HG03196 (cell line): ENCODE data around the gene GOLGA8H.
"Not testable (repeated sequence)": the region's sequence is repeated elsewhere in the genome, so short reads cannot be mapped to it uniquely, and the experiment has no call there.

Source experiments
- ATAC-seq: cut with Tn5 transposase; IDR thresholded peaks from one replicate; pipeline ENCODE4 v1.9.1; 2021; ENCODE audit not compliant: unreplicated experiment

The GOLGA8H gene

GRCh38 chr15:30603796-30604195 lies at the start of gene GOLGA8H:
Gene GOLGA8H (plus strand): TSS chr15:30604028. CDS start chr15:30604126, 98 bp downstream.
- ATAC-seq: not testable (repeated sequence)

GRCh38 chr15:30566949-30567348 lies 36.9 kb upstream of the GOLGA8H start:
- ATAC-seq: not testable (repeated sequence)

- ATAC-seq: not testable (repeated sequence)
Observed at GRCh38 chr15:30573012-30573491, 30.8 kb upstream of the GOLGA8H start.

- ATAC-seq: not testable (repeated sequence)
Observed at GRCh38 chr15:30579394-30579970, 24.3 kb upstream of the GOLGA8H start.

DNA sequence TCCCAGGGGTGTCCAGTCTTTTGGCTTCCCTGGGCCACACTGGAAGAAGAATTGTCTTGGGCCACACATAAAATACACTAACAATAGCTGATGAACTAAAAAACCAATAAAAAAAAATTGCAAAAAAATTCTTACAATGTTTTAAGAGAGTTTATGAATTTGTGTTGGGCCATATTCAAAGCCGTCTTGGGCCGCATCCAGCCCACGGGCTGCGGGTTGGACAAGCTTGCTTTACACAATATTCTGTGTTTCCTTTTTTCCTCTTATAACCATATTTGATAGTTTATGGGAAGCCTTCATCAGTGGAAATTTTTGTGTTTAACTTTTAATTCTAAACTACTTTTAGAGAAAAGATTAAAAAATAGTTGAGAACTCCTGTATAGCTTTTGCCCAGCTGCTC lies 23.1 kb upstream of the GOLGA8H start:
- not testable (repeated sequence) for ATAC-seq

DNA sequence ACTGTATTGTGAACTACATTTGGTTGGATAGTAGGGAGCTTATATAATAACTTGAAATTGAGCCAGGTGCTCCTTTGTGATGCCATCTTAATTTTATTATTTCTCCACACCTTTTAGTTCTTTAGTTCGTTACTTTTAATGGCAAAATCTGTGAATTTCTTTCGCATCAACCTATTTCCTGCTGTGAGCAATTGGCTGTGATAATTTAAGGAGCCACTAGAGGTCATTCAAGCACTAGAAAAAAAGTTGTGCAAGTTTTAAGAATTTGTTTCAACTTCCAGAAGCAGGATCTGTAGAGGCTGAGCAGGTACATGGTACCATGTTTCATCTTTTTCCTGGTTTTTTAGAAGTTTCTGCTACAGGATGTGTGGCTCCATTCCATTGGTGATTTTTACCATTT lies 4.9 kb upstream of the GOLGA8H start:
- not testable (repeated sequence) for ATAC-seq

- ATAC-seq: not testable (repeated sequence)
Observed at GRCh38 chr15:30612271-30612670, 8.4 kb downstream of the GOLGA8H start.

- not testable (repeated sequence) for ATAC-seq
Observed at GRCh38 chr15:30621342-30621741, 17.5 kb downstream of the GOLGA8H start.

DNA sequence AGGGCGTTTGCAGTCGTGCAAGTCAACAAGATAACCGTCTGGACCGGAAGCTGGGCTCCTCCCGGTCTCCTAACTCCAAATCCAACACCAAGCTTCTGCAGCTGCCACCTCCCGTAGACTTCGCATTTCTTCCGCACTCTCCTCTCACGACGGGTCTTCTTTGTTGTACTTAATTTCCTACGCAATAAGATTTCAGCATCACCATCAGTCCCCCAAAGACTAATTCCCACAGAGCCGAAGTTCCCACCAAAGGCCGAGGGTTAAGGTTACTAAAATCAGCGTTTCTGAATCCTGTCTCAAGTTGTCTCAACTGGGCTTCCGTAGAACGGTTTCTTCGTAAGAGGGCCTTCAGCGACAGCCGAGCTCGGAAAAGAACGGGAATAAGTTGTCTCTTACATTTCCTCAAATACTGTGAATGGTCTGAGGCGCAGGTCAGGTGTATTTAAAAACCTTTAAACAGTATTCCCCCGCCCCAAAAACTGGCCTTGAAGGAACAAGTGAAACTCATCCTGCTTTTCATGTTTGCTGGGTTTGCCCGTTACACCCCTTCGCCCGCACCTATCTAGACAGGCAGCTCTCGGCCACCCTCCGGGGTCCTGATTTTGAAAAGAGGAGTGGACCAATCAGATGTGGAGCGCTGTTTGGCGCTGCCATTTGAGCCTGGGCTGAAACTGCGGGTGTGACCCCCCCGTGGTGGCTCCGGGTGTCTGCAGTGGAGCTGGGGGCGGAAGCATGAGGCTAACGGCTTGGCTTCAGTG lies 21.8 kb downstream of the GOLGA8H start, which contains the start of gene ARHGAP11B:
Gene ARHGAP11B (plus strand): TSS at position 693 of the 758 bp plus-strand sequence.
- peak; percentile 88 for ATAC-seq

GRCh38 chr15:30626194-30626565 lies 22.4 kb downstream of the GOLGA8H start:
- not testable (repeated sequence) for ATAC-seq

DNA sequence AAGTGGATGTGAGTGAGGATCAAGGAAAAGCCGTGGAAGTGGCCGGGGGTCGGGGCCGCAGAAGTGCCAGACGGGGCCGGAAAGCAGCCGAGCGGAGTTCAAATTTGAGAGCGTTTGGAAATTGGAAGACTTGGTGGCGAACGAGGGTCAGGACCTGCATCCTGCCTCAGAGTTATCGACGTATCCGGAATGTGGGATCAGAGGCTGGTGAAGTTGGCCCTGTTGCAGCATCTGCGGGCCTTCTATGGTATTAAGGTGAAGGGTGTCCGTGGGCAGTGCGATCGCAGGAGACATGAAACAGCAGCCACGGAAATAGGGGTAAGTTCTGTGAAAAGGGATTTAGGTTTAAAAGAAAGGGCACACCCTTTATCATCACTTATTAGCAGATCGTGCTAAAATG lies 22.8 kb downstream of the GOLGA8H start:
- ATAC-seq: peak; percentile 11

GRCh38 chr15:30650012-30650929 lies 46.4 kb downstream of the GOLGA8H start:
- peak; percentile 67 for ATAC-seq

DNA sequence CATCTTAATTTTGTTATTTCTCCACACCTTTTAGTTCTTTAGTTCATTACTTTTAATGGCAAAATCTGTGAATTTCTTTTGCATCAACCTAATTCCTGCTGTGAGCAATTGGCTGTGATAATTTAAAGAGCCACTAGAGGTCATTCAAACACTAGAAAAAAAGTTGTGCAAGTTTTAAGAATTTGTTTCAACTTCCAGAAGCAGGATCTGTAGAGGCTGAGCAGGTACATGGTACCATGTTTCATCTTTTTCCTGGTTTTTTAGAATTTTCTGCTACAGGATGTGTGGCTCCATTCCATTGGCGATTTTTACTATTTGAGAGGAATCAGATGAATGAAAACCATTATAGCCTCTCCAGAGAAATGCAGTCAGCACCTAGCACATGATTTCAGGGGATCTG lies 57.3 kb downstream of the GOLGA8H start:
- not testable (repeated sequence) for ATAC-seq
